PFSK-1 (cell line): ENCODE data around the gene TNFSF4.

Experiments used
- FOXP2 ChIP-seq: optimal IDR thresholded peaks from 2 replicates; pipeline ENCODE3; 2011; ENCODE audit warnings: borderline replicate concordance, control low read depth, inconsistent platforms; ENCODE audit not compliant: insufficient read depth; ENCODE audit errors: extremely low read length, extremely low read depth
- POLR2AphosphoS5 ChIP-seq: IDR thresholded peaks from 2 replicates; pipeline ENCODE4 v1.6.1; 2012; ENCODE audit warnings: low read depth, mild to moderate bottlenecking, control low read depth, low read length, moderate library complexity
- REST ChIP-seq, 2 experiments: IDR thresholded peaks; 2 replicates each; pipeline versions ENCODE4 v1.6.1 to v1.8.0; 2011 to 2012; ENCODE audit warnings: low read depth in 2 of 2, low read length in 2 of 2, control low read depth in 1 of 2, inconsistent platforms in 1 of 2, mild to moderate bottlenecking in 1 of 2, moderate library complexity in 1 of 2; ENCODE audit not compliant: insufficient read depth in 1 of 2
- SIN3A ChIP-seq: IDR thresholded peaks from 2 replicates; pipeline ENCODE4 v1.6.1; 2012; ENCODE audit warnings: mild to moderate bottlenecking, low read length, moderate library complexity, borderline replicate concordance; ENCODE audit not compliant: insufficient read depth

- TF ChIP-seq POLR2AphosphoS5, result no peak
- TF ChIP-seq REST (IDR thresholded peaks at IDR 0.05; ENCODE audit: insufficient read depth in 1 of 2, low read depth in 2 of 2, low read length in 2 of 2), result no peak
- TF ChIP-seq FOXP2, result no peak
- TF ChIP-seq SIN3A, result no peak
These were observed 43.0 kb downstream of the TNFSF4 start for GRCh38 chr1:173164178-173164577.
